Keratinocyte (primary cell): Measurements from ENCODE around the gene RNF113A. TPM values are rescaled to one million over a fixed set of nuclear protein-coding genes. Genes with fewer than 3 reads are reported as not detected.
"Not testable (repeated sequence)": the region's sequence is repeated elsewhere in the genome, so short reads cannot be mapped to it uniquely, and the experiment has no call there.

Experiments
- DNase-seq: peaks from one replicate; pipeline ENCODE4 v3.0.0-alpha.2; 2011; ENCODE audit warnings: low read depth, missing footprints, low spot score
- FAIRE-seq: peaks from 2 replicates; lab custom pipeline; 2011; peaks lifted over from hg19 to GRCh38; lab: Jason Lieb, UNC
- H2AFZ ChIP-seq: 2 replicates; pipeline ENCODE4 v1.6.0; 2012; ENCODE audit warnings: low read length, control low read depth, inconsistent platforms; ENCODE audit not compliant: control insufficient read depth
- H3K27ac ChIP-seq: 2 replicates; pipeline ENCODE4 v1.5.1; 2011; ENCODE audit warnings: low read length; ENCODE audit not compliant: control insufficient read depth, insufficient read depth
- H3K27me3 ChIP-seq: 3 replicates; pipeline ENCODE4 v1.6.0; 2011; ENCODE audit warnings: low read length; ENCODE audit not compliant: control insufficient read depth, insufficient read depth; ENCODE audit errors: extremely low read depth
- H3K36me3 ChIP-seq, 2 experiments: 2 replicates in 1 of 2; 3 replicates in 1 of 2; pipeline ENCODE4 v1.5.1; 2011; ENCODE audit warnings: low read length in 2 of 2, mild to moderate bottlenecking in 1 of 2; ENCODE audit not compliant: control insufficient read depth in 2 of 2, insufficient read depth in 2 of 2; ENCODE audit errors: extremely low read depth in 1 of 2
- H3K4me1 ChIP-seq: 3 replicates; pipeline ENCODE4 v1.5.1; 2011; ENCODE audit warnings: low read length; ENCODE audit not compliant: control insufficient read depth, insufficient read depth; ENCODE audit errors: extremely low read depth
- H3K4me2 ChIP-seq: 3 replicates; pipeline ENCODE4 v1.6.0; 2011; ENCODE audit warnings: low read depth, low read length; ENCODE audit not compliant: control insufficient read depth, insufficient read depth; ENCODE audit errors: extremely low read depth
- H3K4me3 ChIP-seq, 3 experiments: fragments of 200-600 bp in 1 of 3; sonication (generic) in 1 of 3; 2 replicates in 2 of 3; 3 replicates in 1 of 3; pipeline ENCODE4 v1.5.1; 2011 to 2016; ENCODE audit warnings: low read length in 3 of 3, mild to moderate bottlenecking in 3 of 3, control low read depth in 2 of 3, inconsistent platforms in 1 of 3, low read depth in 1 of 3, mixed read lengths in 1 of 3, mixed run types in 1 of 3, moderate library complexity in 1 of 3; ENCODE audit not compliant: control insufficient read depth in 2 of 3, insufficient read depth in 2 of 3; ENCODE audit errors: extremely low read depth in 1 of 3
- H3K79me2 ChIP-seq: 2 replicates; pipeline ENCODE4 v1.6.0; 2012; ENCODE audit warnings: low read length; ENCODE audit not compliant: control insufficient read depth, insufficient read depth
- H3K9ac ChIP-seq: 3 replicates; pipeline ENCODE4 v1.6.0; 2011; ENCODE audit warnings: low read length; ENCODE audit not compliant: control insufficient read depth, insufficient read depth; ENCODE audit errors: extremely low read depth
- H3K9me1 ChIP-seq: 3 replicates; pipeline ENCODE4 v1.6.0; 2011; ENCODE audit warnings: low read length; ENCODE audit not compliant: control insufficient read depth, insufficient read depth; ENCODE audit errors: extremely low read depth
- H3K9me3 ChIP-seq: 2 replicates; pipeline ENCODE4 v1.5.1; 2012; ENCODE audit warnings: low read depth, low read length; ENCODE audit not compliant: control insufficient read depth
- H4K20me1 ChIP-seq: 3 replicates; pipeline ENCODE4 v1.6.0; 2011; ENCODE audit warnings: low read length; ENCODE audit not compliant: control insufficient read depth, insufficient read depth; ENCODE audit errors: extremely low read depth
- EZH2 ChIP-seq: IDR thresholded peaks from one replicate; pipeline ENCODE4 v1.6.1; 2012; ENCODE audit warnings: inconsistent platforms, mild to moderate bottlenecking, low read length, moderate library complexity
- dilution Hi-C: fragments of 300-500 bp; cut with MboI; formaldehyde crosslinking; loops from one replicate; pipeline ENCODE4 v1.7.0; 2020; ENCODE audit warnings: low sequenced_read_pairs; ENCODE audit not compliant: extremely low pct_ligation_motif_present
- polyA plus RNA-seq, 5 experiments: library from polyadenylated mRNA; depleted of rRNA in 3 of 5; stranded (reverse) in 3 of 5; stranded (forward) in 1 of 5; unstranded in 1 of 5; fragments of >200 nt; gene quantifications; 1 replicate in 1 of 5; 2 replicates in 3 of 5; 3 replicates in 1 of 5; pipeline versions ENCODE4 v1.2.1 to v1.2.3, GENCODE V29; 2011 to 2012; ENCODE audit warnings: missing spikeins in 2 of 5, low read depth in 1 of 5, low replicate concordance in 1 of 5
- TF ChIP-seq, protein P1 (sequence below), 3 experiments: IDR thresholded peaks in 1 of 3; conservative IDR thresholded peaks in 1 of 3; optimal IDR thresholded peaks in 1 of 3; 2 replicates in 2 of 3; 3 replicates in 1 of 3; pipeline versions ENCODE3 to v1.5.1; 2011; ENCODE audit warnings: low read length in 3 of 3, mild to moderate bottlenecking in 3 of 3, moderate library complexity in 2 of 3, control low read depth in 1 of 3, inconsistent platforms in 1 of 3; ENCODE audit not compliant: insufficient read depth in 2 of 3; ENCODE audit errors: extremely low read depth in 1 of 3

Gene RNF113A
- polyA plus RNA-seq, 1 donor (not counting 4 experiments of a cell fraction or from before 2014, with no cell fraction given), result 10.5 TPM

DNA sequence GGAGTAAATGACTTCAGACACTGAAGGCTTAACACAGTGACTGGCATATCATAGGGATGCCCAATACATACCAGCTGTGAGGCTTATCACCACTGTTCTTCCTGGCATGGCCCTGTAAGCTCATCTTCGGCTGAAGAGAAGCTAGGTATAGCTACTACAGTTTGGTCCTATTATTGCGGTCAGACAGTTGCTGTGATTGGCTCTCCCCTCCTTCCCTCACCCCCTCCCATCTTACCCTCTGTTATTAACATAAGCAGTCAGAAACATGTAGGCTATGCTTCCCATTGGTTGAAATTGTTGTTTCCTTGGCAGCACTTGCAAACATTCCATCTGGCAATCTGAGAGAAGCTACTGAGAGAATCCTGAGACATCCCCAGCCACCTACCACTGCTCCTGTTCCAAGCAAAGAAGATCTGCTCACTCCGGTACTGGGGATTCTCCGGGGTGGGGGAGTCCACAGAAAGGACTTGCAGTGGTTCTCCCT, 24.4 kb upstream of the RNF113A start, which contains the start of gene AKAP14:
Gene AKAP14, plus strand, starts transcription at position 51 of the 484 bp plus-strand sequence. CDS start 7,331 bp downstream, outside the sequence.
- dilution Hi-C loops, result no loop called here
- no peaks in the 10 kb centered on the region for H3K4me1 ChIP-seq
- H3K27me3 ChIP-seq, result no peaks in the 10 kb centered on the region
- H3K9ac ChIP-seq, result no peak within 1 kb of the TSS
- H3K27ac ChIP-seq, result no peak within 1 kb of the TSS
- no peak for DNase-seq
- no peaks in the 10 kb centered on the region for H3K79me2 ChIP-seq
- FAIRE-seq, result no peak
- H2AFZ ChIP-seq, result no peak within 1 kb of the TSS
- no peaks in the 10 kb centered on the region for H4K20me1 ChIP-seq
- no peaks in the 10 kb centered on the region for H3K9me1 ChIP-seq
- H3K9me3 ChIP-seq, result no peaks in the 10 kb centered on the region
- H3K4me2 ChIP-seq, result no peak within 1 kb of the TSS
- H3K36me3 ChIP-seq, result no peaks in the 10 kb centered on the region
- TF ChIP-seq EZH2, result no peak
- TF ChIP-seq, protein P1, sequence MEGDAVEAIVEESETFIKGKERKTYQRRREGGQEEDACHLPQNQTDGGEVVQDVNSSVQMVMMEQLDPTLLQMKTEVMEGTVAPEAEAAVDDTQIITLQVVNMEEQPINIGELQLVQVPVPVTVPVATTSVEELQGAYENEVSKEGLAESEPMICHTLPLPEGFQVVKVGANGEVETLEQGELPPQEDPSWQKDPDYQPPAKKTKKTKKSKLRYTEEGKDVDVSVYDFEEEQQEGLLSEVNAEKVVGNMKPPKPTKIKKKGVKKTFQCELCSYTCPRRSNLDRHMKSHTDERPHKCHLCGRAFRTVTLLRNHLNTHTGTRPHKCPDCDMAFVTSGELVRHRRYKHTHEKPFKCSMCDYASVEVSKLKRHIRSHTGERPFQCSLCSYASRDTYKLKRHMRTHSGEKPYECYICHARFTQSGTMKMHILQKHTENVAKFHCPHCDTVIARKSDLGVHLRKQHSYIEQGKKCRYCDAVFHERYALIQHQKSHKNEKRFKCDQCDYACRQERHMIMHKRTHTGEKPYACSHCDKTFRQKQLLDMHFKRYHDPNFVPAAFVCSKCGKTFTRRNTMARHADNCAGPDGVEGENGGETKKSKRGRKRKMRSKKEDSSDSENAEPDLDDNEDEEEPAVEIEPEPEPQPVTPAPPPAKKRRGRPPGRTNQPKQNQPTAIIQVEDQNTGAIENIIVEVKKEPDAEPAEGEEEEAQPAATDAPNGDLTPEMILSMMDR (optimal IDR thresholded peaks at IDR 0.05 in 1 of 3, IDR thresholded peaks at IDR 0.05 in 1 of 3, conservative IDR thresholded peaks at IDR 0.05 in 1 of 3; ENCODE audit: extremely low read depth in 1 of 3, insufficient read depth in 2 of 3, low read length in 3 of 3), result no peak
- no peak within 1 kb of the TSS for H3K4me3 ChIP-seq

DNA sequence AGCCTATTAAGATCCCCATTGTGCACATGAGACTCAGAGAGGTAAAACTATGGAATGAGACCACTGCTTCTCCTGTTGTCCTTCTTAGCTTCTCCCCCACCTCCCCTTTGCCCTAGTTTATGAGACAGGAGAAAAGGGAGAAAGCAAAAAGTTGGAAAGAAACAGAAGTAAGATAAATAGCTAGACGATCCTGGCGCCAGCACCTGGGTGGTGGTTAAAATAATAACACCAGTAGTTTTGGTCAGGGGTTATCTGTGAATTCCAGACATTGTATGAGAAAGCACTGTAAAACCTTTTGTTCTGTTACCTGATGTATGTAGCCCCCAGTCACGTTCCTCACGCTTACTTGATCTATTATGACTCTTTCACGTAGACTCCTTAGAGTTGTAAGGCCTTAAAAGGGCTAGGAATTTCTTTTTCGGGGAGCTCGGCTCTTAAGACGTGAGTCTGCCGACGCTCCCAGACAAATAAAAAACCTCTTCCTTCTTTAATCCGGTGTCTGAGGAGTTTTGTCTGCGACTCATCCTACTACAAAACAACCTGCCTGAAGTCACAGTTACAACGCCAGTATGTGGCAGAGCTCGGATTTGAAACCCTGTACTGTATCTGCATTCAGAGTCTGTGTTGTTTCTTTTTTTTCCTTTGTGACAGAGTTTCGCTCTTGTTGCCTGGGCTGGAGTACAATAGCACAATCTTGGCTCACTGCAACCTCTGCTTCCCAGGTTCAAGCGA, 20.6 kb upstream of the RNF113A start:
- H3K4me3 ChIP-seq, H3K27ac ChIP-seq, H4K20me1 ChIP-seq, FAIRE-seq, H2AFZ ChIP-seq, dilution Hi-C loops, H3K9me1 ChIP-seq, H3K4me2 ChIP-seq, H3K4me1 ChIP-seq, H3K9ac ChIP-seq, H3K79me2 ChIP-seq, H3K36me3 ChIP-seq, H3K9me3 ChIP-seq, H3K27me3 ChIP-seq, DNase-seq: not testable (repeated sequence)

DNA sequence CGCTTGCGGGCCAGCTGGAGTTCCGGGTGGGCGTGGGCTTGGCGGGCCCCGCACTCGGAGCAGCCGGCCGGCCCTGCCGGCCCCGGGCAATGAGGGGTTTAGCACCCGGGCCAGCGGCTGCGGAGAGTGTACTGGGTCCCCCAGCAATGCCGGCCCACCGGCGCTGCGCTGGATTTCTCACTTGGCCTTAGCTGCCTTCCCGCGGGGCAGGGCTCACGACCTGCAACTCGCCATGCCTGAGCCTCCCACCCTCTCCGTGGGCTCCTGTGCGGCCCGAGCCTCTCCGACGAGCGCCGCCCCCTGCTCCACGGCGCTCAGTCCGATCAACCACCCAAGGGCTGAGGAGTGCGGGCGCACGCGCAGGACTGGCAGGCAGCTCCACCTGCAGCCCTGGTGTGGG, 19.1 kb upstream of the RNF113A start:
- H3K27ac ChIP-seq, H2AFZ ChIP-seq, H3K9ac ChIP-seq, dilution Hi-C loops, H3K4me1 ChIP-seq, H3K79me2 ChIP-seq, H3K36me3 ChIP-seq, H3K9me1 ChIP-seq, H4K20me1 ChIP-seq, DNase-seq, FAIRE-seq, H3K27me3 ChIP-seq, H3K4me3 ChIP-seq, H3K4me2 ChIP-seq, H3K9me3 ChIP-seq: not testable (repeated sequence)
